ENCODE data around the gene CDC42EP1. TPM values are rescaled to one million over a fixed set of nuclear protein-coding genes. Genes with fewer than 3 reads are reported as not detected.

Gene CDC42EP1
- total RNA-seq, 1 donor from 2014 or later: 0.94 TPM

GRCh38 chr22:37616201-37617083, 56.2 kb downstream of the CDC42EP1 start:
- no peak for DNase-seq

- DNase-seq: no peak
Measured at GRCh38 chr22:37617431-37617830, 57.2 kb downstream of the CDC42EP1 start.

- DNase-seq: no peak
Measured at GRCh38 chr22:37618072-37618656, 57.9 kb downstream of the CDC42EP1 start.

GRCh38 chr22:37618674-37619073, 58.4 kb downstream of the CDC42EP1 start:
- DNase-seq: no peak

Small RNA genes within 50 kb of the gene (small RNA-seq; reads per million reads assigned to genes)
- gene RF00017: not detected

Other genes with a start within 250 kb of the CDC42EP1 start
- 14.7 TPM for gene ELFN2, start 133.0 kb upstream of the CDC42EP1 start, total RNA-seq
- 3.9 TPM for gene MFNG, start 74.1 kb upstream of the CDC42EP1 start, total RNA-seq
- 2.0 TPM for gene CARD10, start 41.1 kb upstream of the CDC42EP1 start, total RNA-seq
- gene LGALS2, start 19.6 kb downstream of the CDC42EP1 start, total RNA-seq: not detected
- gene GGA1, start 48.4 kb downstream of the CDC42EP1 start, total RNA-seq: 32.0 TPM
- gene SH3BP1, start 79.2 kb downstream of the CDC42EP1 start, total RNA-seq: 1.9 TPM
- gene PDXP, start 98.2 kb downstream of the CDC42EP1 start, total RNA-seq: 40.6 TPM
- gene LGALS1, start 115.2 kb downstream of the CDC42EP1 start, total RNA-seq: 119 TPM
- gene NOL12, start 125.9 kb downstream of the CDC42EP1 start, total RNA-seq: 18.2 TPM
- gene TRIOBP, start 136.6 kb downstream of the CDC42EP1 start, total RNA-seq: 13.4 TPM
- gene GCAT, start 247.5 kb downstream of the CDC42EP1 start, total RNA-seq: 8.3 TPM